ENCODE results near the gene ARNT2. TPM values are rescaled to one million over a fixed set of nuclear protein-coding genes. Genes with fewer than 3 reads are reported as not detected.

The ARNT2 gene
- total and polyA plus RNA-seq, 10 of the 15 experiments (the other 5 are each of a cell fraction or from before 2014, with no cell fraction given) = 0.07 to 0.49 (median 0.09) TPM; not detected in 6

DNA sequence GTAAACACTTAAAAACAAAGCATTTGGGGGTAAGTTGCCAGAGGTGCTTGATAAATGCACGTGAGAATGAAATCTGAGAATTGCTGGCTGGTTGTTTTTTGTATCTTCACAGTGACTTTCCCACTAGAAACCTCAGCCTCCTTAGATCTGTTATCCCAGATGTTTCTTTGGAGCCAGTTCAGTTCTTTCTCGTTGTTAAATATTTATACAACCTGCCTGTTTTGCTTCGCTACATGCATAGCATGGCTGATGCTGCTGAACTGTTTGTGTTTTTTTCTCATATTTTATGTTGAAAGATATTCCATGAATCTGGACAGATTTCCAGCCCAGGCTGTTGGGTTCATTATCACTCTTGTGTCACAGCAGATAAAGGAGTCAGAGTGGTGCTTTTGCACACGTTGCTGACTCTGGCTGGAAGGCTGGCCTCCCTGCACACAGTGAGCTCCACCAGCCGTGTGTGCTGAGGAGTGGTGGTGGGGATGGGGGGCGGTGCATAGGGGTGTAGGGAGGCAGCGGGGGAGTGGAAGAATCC is 80.2 kb downstream of the ARNT2 start (continued):
- TF ChIP-seq, protein P1, sequence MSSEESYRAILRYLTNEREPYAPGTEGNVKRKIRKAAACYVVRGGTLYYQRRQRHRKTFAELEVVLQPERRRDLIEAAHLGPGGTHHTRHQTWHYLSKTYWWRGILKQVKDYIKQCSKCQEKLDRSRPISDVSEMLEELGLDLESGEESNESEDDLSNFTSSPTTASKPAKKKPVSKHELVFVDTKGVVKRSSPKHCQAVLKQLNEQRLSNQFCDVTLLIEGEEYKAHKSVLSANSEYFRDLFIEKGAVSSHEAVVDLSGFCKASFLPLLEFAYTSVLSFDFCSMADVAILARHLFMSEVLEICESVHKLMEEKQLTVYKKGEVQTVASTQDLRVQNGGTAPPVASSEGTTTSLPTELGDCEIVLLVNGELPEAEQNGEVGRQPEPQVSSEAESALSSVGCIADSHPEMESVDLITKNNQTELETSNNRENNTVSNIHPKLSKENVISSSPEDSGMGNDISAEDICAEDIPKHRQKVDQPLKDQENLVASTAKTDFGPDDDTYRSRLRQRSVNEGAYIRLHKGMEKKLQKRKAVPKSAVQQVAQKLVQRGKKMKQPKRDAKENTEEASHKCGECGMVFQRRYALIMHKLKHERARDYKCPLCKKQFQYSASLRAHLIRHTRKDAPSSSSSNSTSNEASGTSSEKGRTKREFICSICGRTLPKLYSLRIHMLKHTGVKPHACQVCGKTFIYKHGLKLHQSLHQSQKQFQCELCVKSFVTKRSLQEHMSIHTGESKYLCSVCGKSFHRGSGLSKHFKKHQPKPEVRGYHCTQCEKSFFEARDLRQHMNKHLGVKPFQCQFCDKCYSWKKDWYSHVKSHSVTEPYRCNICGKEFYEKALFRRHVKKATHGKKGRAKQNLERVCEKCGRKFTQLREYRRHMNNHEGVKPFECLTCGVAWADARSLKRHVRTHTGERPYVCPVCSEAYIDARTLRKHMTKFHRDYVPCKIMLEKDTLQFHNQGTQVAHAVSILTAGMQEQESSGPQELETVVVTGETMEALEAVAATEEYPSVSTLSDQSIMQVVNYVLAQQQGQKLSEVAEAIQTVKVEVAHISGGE (CRISPR knock-in tag; IDR thresholded peaks at IDR 0.05) = no peak
- TF ChIP-seq E2F4 (IDR thresholded peaks at IDR 0.05; ENCODE audit: low read depth, low read length) = no peak
- no peak for TF ChIP-seq STAT3 (IDR thresholded peaks at IDR 0.05; ENCODE audit: low read depth, low read length)
- no peak for TF ChIP-seq CHD2 (IDR thresholded peaks at IDR 0.05; ENCODE audit: borderline replicate concordance, low read depth, low read length)

GRCh38 chr15:80485370-80486164 is 81.4 kb downstream of the ARNT2 start:
- no peak for DNase-seq (ENCODE audit: low read depth, low spot score)
- no peak overlapping the region for H3K27ac ChIP-seq (ENCODE audit: control insufficient read depth, insufficient read depth)
- BruUV-seq (replicated peaks) = no TSS peak

More at GRCh38 chr15:80485370-80486164, 81.4 kb downstream of the ARNT2 start:
- H4K20me1 ChIP-seq (ENCODE audit: control insufficient read depth, insufficient read depth) = no peaks in the 10 kb centered on the region; the same call in 1 of the 2 replicates
- SMC1A ChIA-PET (ENCODE audit: uncharacterized antibody, unreplicated experiment) = no interaction called here
- H3K9ac ChIP-seq (ENCODE audit: control insufficient read depth, insufficient read depth, low read length) = no peak overlapping the region
- H3K36me3 ChIP-seq (ENCODE audit: control insufficient read depth in 2 of 2, insufficient read depth in 2 of 2, low read length in 1 of 2) = no peaks in the 10 kb centered on the region
- intact Hi-C loops (cut with micrococcal nuclease; ENCODE audit: unreplicated experiment) (no loop called here), in situ Hi-C loops (cut with MboI) (no loop called here)
- H3K4me3 ChIP-seq = no peak overlapping the region
- TF ChIP-seq RCOR1 (conservative IDR thresholded peaks at IDR 0.05; ENCODE audit: low read depth, low read length) = no peak
- TF ChIP-seq ATF7 (IDR thresholded peaks at IDR 0.05; ENCODE audit: low read depth) = no peak
- TF ChIP-seq SPI1 (IDR thresholded peaks at IDR 0.05; ENCODE audit: borderline replicate concordance, insufficient read depth, low read depth, low read length) = no peak
- TF ChIP-seq POLR2AphosphoS2 (IDR thresholded peaks at IDR 0.05; ENCODE audit: low read depth, low read length) = no peak
- TF ChIP-seq RUNX3 (IDR thresholded peaks at IDR 0.05; ENCODE audit: low read length) = no peak
- no peak for TF ChIP-seq JUNB (IDR thresholded peaks at IDR 0.05)
- no peak for TF ChIP-seq MEF2A (IDR thresholded peaks at IDR 0.05; ENCODE audit: insufficient read depth, low read depth, low read length)
- no peak for TF ChIP-seq STAT3 (IDR thresholded peaks at IDR 0.05; ENCODE audit: low read depth, low read length)
- TF ChIP-seq IKZF1 (conservative IDR thresholded peaks at IDR 0.05) = no peak
- no peak for TF ChIP-seq IRF3 (IDR thresholded peaks at IDR 0.05)
- no peaks in the 10 kb centered on the region for H3K79me2 ChIP-seq (ENCODE audit: control insufficient read depth, insufficient read depth, low read length)
- H3K4me2 ChIP-seq (ENCODE audit: control insufficient read depth, insufficient read depth) = no peak overlapping the region
- no peak for ATAC-seq
- 44% methylated on average over 5 of the region's 5 CpGs for WGBS (ENCODE audit: insufficient coverage, insufficient replicate concordance, low lambda C conversion rate, missing lambda C conversion rate)
- CTCF ChIA-PET = no interaction called here
- RAD21 ChIA-PET (ENCODE audit: unreplicated experiment) = no interaction called here
- no peaks in the 10 kb centered on the region for H3K4me1 ChIP-seq (ENCODE audit: control insufficient read depth, insufficient read depth, low read length)
- POLR2A ChIA-PET = no interaction called here
- no peak for FAIRE-seq
- H3K9me3 ChIP-seq (replicated peaks; ENCODE audit: control insufficient read depth, insufficient read depth, low read length) = no peaks in the 10 kb centered on the region
- H3K27me3 ChIP-seq (replicated peaks in 1 of 2; ENCODE audit: control insufficient read depth in 2 of 2, insufficient read depth in 2 of 2, low read length in 1 of 2) = peaks cover 0 to 2% of the 10 kb centered on the region in 2 experiments; a peak in 3 of 4 replicates
- H2AFZ ChIP-seq (ENCODE audit: control insufficient read depth, low read depth, low read length) = no peak overlapping the region; the same call in 1 of the 2 replicates

All from GM12878 (cell line).